Stimulated activated CD8-positive, alpha-beta memory T cell treated with anti-CD3 and anti-CD28 coated beads, Interleukin-15, amount 100 ng/mL, for 4 hours (primary cell): ENCODE measurements around the gene DNAJC5.

Experiments used
- DNase-seq, 2 donors: peaks; one replicate each; pipeline ENCODE4 v3.0.0-alpha.2; 2020; ENCODE audit warnings: low read depth in 2 of 2

Gene DNAJC5

DNA sequence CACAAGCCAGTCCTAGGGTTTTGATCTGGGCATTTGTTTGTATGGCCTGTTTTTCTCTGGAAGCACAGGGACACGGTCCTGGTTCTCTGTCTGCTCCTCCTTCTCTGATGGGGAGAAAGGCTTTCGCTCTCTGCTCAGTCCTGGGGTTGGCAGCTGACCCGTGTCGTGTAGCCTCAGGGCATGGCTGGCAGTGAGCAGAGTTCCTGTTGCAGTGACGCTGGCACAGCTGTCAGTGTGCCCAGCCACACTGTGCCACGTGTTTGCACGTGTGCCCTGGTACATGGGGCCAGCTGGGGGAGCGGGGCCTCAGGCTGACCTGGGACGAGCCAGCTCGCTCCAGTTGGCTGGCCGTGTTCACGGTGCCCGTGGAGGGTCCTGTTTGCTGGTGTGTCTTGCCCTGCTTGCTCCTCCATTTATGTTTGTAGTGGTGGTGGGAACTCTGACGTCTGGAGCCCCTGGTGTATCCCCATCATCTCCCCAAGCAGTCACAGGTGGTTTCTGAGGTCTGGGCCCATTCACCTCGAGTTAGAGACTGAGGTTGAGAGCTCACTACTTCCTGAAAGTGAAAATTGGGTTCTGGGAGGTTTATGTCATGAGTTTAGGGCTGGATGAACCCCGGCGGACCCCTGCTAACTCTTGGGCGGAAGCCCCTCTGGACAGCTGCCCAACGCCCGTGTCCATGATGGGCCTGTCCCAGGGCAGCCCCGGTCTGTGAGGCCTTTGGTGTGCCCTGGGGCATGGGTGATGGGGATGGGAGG, 10.2 kb upstream of the DNAJC5 start:
- no peak for DNase-seq

DNA sequence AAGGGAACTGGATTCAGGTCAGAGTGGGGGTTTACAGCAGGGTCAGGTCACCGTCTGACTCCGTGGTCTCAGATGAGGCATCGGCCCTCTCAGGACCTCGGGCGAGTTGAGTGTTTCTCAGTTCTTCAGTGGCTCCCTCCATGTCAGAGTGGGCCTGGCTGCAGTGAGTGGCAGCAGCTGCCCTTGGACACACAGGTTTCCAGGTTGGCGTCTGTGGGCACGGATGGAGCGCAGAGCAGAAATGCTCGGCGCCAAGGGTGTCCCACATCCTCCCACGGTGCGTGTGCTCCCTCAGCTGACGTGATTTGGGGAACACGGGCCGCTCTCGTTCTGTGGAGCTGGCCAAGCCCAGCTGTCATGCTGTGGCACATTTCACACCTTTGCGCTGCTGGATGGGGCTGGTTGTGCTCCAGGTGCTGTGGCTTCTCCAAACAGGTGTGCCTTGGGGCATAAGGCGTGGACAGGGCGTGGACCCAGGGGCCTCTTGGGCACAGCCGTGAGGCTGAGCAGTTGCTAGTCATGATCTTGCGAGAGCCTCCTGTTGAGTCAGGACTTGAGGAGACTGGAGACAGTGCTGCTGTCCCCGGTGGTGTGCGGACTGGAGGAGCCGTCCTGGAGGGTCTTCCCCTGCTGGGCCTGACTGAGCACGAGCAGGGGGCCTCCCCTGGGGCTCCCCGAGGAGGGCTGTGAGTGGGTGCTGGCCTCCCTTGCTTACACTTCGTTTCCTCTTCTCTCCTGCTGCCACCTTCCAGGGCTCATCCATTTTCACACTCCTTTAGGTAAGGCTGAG, 9.5 kb upstream of the DNAJC5 start:
- no peak for DNase-seq

DNA sequence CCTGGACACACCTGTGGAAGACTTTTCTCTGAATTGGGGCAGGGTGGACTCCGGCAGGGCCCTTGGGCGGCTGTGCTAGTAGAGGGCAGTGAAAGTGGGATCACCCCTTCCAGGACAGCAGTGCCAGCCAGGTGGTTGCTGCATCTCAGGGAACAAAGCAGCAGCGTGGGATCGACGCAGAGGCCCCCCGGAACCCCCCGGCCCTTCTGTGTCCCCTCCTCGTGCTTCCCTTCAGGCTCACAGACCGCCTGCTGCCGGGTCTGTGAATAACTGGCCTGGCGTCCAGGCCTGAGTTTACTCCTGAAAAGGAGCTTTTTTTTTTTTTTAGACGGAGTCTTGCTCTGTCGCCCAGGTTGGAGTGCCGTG, 8.9 kb upstream of the DNAJC5 start:
- DNase-seq, result no peak

DNA sequence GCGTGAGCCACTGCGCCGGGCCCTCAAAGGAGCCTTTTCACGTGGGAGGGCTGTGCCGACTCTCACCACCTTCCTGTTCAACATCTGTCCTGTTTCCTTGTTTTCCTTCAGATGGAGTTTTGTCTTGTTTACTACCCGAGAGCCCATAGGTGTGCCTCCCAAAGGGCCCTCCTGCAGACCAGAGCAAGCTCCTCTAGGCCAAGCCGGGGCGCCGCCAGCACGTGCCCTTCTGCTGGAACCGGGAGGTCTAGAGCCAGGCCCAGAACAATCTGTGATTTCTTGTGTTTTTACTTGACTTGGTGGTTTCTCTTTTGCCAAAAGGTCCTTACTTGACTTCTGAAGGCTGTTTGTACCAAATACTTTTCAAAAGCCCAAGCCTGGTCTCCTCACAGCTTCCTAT, 8.0 kb upstream of the DNAJC5 start:
- DNase-seq, result no peak

DNA sequence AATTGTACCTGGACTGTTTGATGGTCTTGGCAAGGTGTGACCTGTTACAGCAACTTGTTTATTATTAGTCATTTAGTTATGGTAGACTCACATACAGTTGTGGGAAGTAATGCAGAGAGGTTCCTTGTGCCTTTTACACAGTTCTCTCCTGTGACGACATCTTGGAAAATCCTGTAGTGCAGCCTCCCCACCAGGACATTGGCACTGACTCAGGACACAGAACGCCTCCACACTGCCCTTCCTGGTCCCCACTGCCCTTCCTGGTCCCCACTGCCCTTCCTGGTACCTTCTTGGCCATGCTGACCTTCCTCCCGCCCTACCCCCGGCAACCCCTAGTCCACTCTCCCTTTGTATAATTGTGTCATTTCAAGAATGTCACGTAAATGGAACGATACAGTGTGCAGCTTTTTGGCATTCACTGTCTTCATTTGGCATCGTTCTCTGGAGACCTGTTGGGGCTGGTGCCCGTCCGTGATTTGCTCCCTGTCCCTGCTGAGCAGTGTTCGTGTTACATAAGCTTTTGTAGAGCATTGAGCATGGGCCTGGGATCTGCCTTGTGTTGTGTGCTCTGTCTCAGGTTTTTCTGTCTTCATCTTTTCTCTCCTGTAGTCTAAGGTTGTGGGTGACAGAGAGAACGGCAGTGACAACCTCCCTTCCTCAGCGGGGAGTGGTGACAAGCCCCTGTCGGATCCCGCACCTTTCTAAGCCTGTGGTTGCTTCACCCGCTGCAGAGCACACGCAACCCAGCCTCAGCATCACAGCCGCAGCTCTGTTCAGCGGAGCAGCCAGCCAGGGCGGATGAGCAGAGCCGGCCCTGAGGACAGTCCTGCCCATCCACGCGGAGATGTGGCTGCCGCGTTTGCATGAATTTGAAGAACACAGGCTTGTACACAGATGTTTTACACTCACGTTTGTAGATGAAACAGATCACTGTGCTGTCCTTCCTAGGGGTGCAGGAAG, 5.4 kb upstream of the DNAJC5 start:
- no peak for DNase-seq

DNA sequence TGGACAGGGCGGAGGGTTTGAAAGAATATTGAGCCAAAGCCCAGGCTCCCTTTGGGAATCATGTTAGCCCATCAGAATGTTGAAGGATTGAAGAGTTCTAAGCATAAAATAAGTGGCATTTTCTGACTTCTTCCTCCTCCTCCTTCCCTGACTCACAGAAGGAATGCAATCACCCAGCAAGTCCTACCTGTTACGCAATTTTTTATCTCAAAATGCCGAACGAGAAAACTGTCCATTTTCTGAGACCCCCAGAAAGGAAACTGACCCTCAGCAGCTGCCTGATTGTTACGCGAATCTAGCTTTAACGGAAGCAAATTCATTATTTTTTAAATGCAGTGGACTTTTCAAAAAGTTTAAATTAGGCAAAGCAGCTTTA, 4.7 kb upstream of the DNAJC5 start:
- no peak for DNase-seq

DNA sequence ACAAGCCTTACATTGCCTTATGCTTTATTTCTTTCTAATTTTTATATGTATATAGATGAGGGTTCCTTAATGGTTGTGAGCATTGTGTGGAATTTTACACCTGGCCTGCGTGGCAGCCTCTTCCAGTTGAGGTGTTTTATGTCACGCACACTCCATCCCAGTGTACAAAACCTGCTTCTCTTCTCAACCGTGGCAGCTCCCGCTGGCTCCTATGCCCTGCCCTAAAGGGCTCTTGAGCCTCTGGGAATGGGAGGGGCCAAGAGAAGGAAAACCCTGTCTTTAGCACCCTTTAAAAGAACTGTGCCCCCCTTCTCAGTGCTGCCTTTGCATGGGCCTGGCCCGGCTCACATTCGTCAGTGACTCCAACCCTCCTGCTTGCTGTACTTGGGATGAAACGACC, 4.3 kb upstream of the DNAJC5 start:
- DNase-seq, result no peak

DNA sequence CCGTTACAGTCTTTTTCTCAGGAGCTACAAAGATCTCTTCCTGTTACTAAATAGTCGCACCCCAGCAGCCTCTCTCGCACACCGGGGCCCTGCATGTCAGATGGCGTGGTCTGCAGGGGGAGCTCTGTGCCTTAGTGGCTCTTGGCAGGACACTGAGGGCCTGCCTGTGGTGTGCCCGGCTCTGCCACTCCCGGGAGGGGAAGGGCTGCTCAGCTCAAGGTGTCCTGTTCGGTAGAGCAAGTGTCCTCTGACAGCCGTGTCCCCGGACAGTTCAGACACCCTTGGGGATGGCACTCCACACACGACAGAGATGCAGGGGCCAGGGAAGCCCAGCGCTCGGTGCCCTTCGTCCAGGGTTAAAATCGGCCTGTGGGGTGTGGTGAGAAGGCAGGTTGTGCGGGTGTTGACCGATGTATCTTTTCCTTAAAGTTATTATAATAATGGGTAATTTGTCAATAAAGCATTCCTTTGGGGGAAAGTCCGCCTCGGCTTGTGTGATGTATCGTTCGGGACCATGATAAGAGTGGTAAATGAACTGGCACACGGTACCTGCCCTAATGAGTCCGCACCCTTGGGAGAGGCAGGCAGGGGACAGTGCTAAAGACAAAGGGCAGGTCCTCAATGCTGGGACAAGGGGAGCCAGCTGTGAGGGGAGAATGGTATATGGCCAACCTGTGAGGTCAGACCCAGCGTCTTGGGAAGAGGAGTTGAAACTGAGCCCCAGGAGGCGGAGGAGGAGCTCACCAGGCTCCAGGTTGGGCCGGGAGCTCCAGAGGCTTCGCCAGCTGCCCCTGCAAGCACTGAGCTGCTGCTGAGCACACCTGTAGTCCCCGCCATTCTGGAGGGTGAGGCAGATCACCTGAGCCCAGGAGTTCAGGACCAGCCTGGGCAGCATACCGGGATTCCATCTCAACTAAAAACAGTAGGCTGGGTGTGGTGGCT, 3.6 kb upstream of the DNAJC5 start:
- DNase-seq, result no peak

DNA sequence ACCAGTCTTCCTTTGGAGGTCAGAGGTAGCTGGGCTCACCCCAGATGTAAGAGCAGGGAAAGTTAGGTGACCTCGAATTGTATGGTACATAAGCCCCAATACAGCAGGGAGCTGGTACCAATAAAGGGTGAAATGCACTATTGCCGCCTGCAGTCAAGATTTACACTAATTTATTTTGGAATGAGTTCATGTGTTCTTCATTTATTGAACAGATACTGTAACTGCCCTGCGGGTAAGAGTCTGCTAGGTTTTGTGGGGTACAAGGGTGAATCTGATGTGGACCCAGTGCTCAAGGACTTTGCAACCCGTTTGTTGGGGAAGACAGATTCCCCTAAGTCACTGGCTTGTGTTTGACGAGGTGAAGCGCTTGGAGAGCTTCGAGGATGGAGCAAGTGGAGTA, 2.5 kb upstream of the DNAJC5 start:
- DNase-seq, result no peak

DNA sequence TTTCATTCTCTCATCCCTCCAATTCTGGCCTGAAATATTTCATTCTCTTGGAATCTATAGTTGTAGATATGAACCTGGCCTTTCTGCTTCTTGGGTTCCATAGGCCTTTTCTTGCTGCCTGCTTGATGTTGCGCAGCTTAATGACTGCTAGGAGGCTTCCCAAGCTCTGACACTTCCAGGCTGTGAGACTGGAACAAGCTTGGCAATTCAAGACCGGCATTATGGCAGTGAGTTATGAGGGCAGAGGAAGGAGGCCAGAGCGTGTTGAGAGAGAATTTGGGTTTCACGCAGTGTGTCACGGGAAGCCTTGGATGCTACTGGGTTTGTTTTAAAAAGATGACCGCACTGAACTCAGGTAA, 948 bp upstream of the DNAJC5 start:
- no peak for DNase-seq

DNA sequence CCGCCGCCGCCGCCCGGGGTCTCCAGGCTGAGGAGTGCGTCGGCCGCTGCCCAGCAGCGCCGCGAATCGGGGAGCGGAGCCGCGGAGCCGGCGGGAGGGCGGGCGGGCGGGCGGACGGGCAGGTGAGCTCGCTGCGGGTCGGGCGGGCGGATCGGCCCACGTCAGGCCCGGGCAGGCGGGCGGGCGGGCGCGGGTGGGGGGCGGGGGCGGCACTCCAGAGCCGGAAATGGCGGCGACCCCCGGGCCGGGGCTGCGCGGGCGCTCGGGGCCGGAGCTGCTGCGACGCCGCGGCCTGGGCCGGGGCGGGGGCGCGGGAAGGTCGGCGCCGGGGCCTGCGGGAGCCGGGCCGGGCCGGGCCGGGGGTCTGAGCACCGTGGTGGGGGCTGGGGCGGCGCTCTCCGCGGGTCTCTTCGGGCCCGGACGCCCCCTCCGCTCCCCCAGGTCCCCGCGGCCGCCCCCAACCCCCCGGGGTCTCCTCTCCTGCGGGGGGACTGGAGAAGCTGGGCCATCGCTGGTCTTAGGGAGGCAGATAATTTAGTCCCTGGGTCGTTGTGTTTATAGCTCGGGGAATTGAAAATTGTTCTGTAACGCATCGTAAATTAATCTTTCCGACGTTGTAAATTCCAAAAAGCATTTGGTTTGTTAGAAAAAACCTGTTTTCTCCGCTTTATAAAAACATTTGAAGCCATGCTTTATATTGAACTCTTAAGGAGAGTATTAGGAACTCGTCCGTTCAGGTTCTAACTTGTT, 451 bp downstream of the DNAJC5 start:
- DNase-seq, result no peak

DNA sequence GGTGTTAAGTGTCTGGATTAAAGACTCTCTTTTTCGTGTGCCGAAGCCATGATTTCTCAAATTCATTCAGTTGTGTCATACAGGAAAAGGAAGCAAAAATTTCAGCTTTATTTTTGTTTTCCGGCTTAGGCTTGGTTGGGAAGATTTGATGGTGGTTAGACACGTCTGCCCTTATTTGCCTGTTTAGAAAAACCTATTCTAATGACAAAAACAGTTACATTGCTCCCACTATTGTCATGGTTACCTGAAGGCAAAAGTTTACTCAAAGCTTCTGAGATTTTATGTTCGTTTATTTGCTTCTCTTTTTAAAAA, 982 bp downstream of the DNAJC5 start:
- DNase-seq, result no peak

DNA sequence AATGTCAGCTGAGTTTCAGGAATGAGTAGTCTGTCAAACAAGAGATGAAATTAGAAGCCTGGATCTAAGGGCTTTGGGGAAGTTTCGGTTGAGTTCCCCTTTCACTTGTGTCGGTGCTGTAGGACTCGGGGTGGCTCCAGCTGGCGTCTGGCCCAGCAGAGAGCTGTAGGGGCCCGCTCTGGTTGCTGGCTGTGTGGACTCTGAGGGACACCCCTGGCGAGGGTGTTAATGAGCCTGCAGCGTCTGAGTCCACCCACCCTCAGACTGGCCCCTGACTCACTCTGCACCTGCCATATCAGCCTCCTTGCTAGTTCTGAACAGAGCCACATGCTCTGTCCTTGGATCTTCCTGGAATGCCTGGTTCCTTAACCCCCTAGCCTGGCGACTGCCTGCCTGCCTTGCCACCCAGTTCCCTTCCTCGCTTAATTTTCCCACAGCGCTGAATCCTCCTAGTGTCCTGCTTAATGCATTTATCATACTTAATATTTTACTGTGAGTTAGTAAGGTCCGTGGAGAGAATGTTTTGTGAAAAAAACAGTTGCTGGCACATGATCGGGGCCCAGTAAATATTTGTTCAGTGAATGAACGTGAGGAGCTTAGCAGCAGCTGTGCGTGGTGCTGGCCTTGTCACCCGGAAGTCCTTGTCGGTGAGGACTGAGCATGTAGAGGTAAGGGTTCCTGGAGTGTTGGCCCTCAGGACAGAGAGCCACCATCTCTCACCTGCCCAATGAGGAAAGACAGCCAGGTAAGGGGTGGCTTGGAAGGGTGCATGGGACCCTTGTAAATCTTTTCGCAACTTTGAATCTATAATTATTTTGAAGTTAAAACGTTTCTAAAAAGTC, 1.6 kb downstream of the DNAJC5 start:
- no peak for DNase-seq

DNA sequence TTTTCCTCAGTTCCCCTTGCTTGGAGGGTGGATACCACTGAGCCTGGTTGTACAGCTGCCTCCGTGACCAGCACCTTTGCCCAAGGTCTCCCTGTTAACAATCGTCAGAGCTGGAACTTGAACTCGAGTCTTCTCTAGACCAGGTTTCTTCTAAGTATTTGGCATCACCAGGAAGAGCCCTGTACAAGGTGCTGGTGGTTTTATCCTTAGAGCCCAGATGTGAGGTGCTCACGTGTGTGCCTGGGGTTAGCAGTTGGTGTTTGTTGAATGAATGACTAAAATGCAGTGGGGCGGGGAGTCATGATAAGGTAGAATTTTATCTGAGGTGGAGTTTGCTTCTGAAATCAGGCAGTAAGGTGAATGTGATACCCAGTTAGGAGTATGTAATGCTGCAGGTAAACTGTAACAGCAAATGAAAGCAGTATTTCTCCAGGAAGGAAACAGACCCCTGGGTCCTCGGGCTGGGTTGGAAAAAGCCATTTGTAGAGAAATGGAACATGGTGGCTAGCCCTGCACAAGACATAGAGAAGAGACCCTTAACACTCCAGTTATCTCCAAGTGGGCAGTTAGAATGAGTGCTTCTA, 3.1 kb downstream of the DNAJC5 start:
- no peak for DNase-seq

DNA sequence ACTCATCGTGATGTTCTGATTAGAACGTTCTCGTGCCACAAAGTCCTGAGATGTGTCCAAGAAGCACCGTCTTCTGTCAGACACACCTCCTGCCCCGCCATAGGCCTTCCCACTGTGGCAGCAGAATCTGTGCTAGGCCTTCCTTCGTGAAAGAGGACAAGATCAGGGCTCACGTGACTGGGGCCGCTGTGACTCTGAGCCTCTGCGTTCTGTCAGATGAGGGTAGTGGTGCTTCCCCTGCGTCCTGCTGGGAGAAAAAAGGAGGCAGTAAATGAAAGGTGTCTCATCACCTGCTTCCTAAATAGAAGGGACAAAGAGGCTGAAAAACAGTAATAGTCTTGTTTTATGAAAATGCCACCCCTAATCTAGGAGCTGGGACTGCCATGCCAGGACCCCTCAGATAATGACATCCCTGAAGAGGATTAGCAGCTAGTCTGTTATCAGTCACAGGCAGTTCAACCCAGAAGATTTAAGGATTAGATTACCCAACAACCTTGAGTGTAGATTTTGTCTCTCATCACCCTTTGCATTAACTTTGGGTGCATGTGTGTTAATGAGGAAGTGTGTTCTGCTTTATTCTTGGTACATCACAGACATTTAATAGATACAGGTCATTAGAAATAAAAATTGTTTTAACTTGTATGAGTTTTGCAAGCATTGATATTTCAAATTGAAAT, 4.1 kb downstream of the DNAJC5 start:
- no peak for DNase-seq

DNA sequence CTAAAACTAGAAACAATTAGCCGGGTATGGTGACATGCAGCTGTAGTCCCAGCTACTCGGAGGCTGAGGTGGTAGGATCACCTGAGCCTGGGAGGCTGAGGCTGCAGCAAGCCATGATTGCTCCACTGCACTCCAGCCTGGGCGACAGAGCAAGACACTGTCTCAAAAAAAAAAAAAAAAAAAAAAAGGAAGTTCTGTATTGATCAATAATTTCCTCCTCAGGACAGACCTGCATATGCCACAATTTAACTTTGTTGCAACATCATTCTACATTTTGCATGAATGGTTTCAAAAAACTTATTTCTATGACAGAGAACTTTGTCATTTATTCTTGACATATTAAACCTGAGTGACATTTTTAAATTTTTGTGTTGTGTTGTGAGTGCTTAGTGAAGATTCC, 5.5 kb downstream of the DNAJC5 start:
- no peak for DNase-seq

DNA sequence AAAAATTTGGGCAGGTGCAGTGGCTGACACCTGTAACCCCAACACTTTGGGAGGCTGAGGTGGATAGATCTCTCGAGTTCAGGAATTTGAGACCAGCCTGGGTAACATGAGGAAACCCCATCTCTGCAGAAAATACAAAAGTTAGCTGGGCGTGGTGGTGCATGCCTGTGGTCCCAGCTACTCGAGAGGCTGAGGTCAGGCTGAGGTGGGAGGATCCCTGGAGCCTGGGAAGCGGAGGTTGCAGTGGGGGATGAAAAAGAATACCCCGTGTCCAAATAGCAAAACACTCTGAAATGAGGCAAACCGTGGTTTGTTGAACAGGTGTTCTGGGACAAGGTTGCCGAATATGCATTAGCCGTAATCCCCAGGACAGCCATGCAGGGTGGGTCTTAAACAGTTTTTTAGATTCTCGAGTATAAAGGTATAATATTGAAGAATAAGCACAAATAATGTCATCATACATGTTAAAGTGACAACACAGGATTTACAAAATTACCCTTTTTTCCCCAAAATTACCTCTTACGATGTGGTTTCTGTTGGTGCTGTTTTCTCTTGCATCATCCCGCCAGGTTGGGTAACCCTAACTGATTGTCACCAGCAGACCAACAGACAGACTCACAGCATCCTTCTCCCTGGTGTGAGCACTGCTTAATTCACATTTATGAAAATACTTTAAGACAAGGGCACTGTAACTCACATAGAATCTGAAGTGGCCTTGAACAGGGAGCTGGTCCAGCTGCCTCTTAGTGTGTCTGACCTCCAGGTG, 9.1 kb downstream of the DNAJC5 start:
- DNase-seq, result no peak

DNA sequence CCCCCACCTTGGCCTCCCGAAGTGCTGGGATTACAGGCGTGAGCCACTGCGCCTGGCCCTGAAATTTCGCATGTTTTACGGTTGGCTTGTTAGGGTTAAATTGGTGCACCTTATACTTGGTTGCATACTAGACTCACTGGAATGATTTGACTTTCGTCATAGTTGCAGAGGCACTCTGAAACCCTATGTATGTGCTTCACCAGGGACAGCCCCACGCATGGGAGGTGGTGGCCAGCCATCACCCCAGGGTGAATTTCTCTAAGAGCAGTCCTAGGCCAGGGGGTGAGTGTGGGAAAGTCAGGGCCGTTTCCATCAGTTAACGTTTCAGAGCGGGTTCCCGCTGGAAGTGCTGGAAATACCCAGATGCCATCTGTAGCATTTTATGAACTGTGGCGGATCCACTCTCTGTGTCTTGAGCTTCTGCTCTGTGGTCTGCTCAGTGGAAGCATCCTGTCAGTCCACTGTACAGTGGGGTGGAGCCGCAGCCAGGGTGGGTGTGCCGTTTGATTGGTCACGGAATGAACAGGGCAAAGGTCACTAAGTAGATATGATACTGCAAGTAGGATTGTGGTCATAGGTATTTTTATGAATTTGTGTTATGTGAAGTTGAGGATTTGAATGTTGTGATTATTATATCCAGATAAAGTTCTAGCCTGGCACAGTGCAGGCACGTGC, 13.2 kb downstream of the DNAJC5 start:
- no peak for DNase-seq
